Measurements from ENCODE around the gene GYPA. TPM values are rescaled to one million over a fixed set of nuclear protein-coding genes. Genes with fewer than 3 reads are reported as not detected.
"Not testable (repeated sequence)": the region's sequence is repeated elsewhere in the genome, so short reads cannot be mapped to it uniquely, and the experiment has no call there.

The GYPA gene
- total and polyA plus RNA-seq, 2 experiments from 2014 or later, result not detected

- no peak for TF ChIP-seq CTCF (IDR thresholded peaks at IDR 0.05; ENCODE audit: low read depth, low read length)
- Histone ChIP-seq H3K27me3 (no peaks in the 10 kb centered on the region), H3K27ac (no peak overlapping the region), H3K9me3 (ENCODE audit: low read depth) (no peaks in the 10 kb centered on the region), H3K36me3 (no peaks in the 10 kb centered on the region), H3K4me1 (ENCODE audit: low read depth) (no peaks in the 10 kb centered on the region), H3K4me3 (no peak overlapping the region)
- no peak for DNase-seq (ENCODE audit: low read depth in 1 of 2, low spot score in 1 of 2)
These were observed 35.9 kb downstream of the GYPA start for GRCh38 chr4:144104509-144105130.

DNA sequence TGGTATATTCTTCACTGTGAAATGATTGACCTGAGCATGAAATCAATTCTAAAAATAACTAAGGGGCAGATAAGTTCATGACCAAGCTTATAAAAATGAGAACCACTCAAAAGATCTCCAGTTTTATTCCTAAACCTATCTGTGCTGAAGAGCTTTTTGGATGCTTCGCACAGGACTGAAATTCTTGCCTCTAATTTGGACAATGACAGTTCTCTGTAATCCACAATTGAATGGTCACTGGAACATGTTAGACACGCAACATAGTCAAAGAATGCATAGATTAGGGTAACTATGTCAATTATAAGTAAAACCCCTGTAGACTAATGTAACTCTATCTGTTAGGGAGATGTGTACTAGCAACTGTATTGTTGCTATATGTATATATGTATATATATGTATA is 42.7 kb downstream of the GYPA start:
- not testable (repeated sequence) for DNase-seq (ENCODE audit: low read depth in 1 of 2, low spot score in 1 of 2); H3K4me1 ChIP-seq (ENCODE audit: low read depth); H3K4me3 ChIP-seq; H3K36me3 ChIP-seq; H3K27ac ChIP-seq; H3K27me3 ChIP-seq; H3K9me3 ChIP-seq (ENCODE audit: low read depth)

GRCh38 chr4:144093995-144094394 is 46.5 kb downstream of the GYPA start:
- H3K27ac ChIP-seq; H3K9me3 ChIP-seq (ENCODE audit: low read depth); H3K27me3 ChIP-seq; H3K4me3 ChIP-seq; DNase-seq (ENCODE audit: low read depth in 1 of 2, low spot score in 1 of 2); H3K36me3 ChIP-seq; H3K4me1 ChIP-seq (ENCODE audit: low read depth): not testable (repeated sequence)

DNA sequence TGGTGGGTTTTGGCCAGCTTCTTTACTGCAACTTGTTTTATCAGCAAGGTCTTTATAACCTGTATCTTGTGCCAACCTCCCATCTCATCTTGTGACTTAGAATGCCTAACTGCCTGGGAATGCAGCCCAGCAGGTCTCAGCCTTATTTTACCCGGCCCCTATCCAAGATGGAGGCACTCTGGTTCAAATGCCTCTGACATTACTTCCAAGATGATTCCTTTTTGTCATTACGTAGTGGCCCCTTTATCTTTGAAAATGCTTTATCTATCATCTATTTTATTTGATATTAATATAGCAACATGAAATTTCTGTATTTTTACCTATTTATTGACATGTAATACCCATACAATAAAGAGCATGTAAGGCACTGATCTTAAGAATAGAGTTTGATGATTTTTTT is 49.3 kb downstream of the GYPA start:
- not testable (repeated sequence) for H3K36me3 ChIP-seq

GRCh38 chr4:144090744-144091143 is 49.8 kb downstream of the GYPA start:
- Histone ChIP-seq H3K4me1 (ENCODE audit: low read depth) (no peaks in the 10 kb centered on the region), H3K36me3 (no peaks in the 10 kb centered on the region), H3K27me3 (no peaks in the 10 kb centered on the region), H3K27ac (no peak overlapping the region), H3K4me3 (no peak overlapping the region), H3K9me3 (ENCODE audit: low read depth) (no peaks in the 10 kb centered on the region)
- TF ChIP-seq CTCF (IDR thresholded peaks at IDR 0.05; ENCODE audit: low read depth, low read length), result no peak
- no peak for DNase-seq (ENCODE audit: low read depth in 1 of 2, low spot score in 1 of 2)

More for the DNA sequence above, 49.3 kb downstream of the GYPA start:
- not testable (repeated sequence) for DNase-seq (ENCODE audit: low read depth in 1 of 2, low spot score in 1 of 2); H3K27me3 ChIP-seq; H3K9me3 ChIP-seq (ENCODE audit: low read depth); H3K4me3 ChIP-seq; H3K4me1 ChIP-seq (ENCODE audit: low read depth); H3K27ac ChIP-seq

DNA sequence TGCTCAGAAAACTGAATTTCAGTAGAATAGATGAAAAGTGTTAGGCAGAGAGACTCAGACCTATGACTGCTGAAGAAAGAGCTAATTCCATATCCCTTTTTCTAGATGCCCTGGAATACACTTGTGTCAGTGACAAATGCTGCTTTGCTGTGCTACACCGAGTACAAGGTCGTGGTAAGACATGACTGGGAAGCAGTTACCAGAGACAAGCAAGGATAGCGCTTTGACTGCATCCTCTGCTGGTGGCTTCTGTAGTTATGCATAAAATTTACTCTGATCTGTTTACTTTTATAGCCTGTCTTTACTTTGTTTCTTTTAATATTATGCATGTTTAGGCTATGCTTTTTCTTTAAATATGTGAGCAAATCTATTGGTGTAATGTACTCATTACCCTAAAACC is 58.5 kb downstream of the GYPA start:
- not testable (repeated sequence) for H3K27ac ChIP-seq; H3K4me3 ChIP-seq; H3K27me3 ChIP-seq; DNase-seq (ENCODE audit: low read depth in 1 of 2, low spot score in 1 of 2); H3K36me3 ChIP-seq; H3K9me3 ChIP-seq (ENCODE audit: low read depth); H3K4me1 ChIP-seq (ENCODE audit: low read depth)

GRCh38 chr4:144080135-144080534 is 60.4 kb downstream of the GYPA start:
- not testable (repeated sequence) for H3K9me3 ChIP-seq (ENCODE audit: low read depth); H3K27ac ChIP-seq; H3K4me3 ChIP-seq; H3K36me3 ChIP-seq; H3K27me3 ChIP-seq; H3K4me1 ChIP-seq (ENCODE audit: low read depth); DNase-seq (ENCODE audit: low read depth in 1 of 2, low spot score in 1 of 2)

DNA sequence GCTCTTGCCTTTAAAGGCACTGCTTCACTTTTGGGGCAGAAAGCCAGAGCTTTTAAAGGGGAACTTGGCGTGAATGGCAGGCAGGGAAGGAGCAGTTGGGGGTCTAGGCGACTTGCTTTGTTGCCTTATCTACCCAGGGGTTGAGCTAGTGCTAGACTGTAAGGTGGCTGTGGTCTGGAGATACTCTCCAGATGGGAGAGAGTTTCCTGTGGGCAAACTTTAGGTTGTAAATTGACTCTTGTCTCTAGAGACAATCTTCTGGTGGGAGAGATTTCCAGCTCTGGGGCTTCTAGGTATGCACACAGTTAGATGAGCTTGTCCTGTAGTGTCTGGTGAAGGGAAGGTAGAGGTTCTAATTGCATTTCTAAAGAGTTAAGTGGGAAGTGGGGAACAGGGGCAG is 61.8 kb downstream of the GYPA start:
- not testable (repeated sequence) for H3K36me3 ChIP-seq; H3K27ac ChIP-seq; H3K9me3 ChIP-seq (ENCODE audit: low read depth)

DNA sequence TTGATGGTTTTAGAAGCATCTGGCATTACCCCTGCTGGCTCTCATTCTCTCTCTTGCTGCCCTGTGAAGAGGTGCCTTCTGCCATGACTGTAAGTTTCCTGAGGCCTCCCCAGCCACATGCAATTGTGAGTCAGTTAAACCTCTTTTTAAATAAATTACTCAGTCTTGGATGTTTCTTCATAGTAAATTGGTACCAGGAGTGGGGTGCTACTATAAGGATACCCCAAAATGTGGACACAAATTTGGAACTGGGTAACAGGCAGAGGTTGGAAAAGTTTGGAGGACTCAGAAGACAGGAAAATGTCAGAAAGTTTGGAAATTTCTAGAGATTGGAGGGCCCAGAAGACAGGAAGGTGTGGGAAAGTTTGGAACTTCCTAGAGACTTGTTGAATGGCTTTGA is 79.0 kb downstream of the GYPA start:
- not testable (repeated sequence) for H3K4me1 ChIP-seq (ENCODE audit: low read depth); H3K36me3 ChIP-seq; H3K27me3 ChIP-seq; H3K4me3 ChIP-seq; DNase-seq (ENCODE audit: low read depth in 1 of 2, low spot score in 1 of 2); H3K27ac ChIP-seq; H3K9me3 ChIP-seq (ENCODE audit: low read depth)

More for the DNA sequence above, 61.8 kb downstream of the GYPA start:
- H3K4me3 ChIP-seq; DNase-seq (ENCODE audit: low read depth in 1 of 2, low spot score in 1 of 2); H3K27me3 ChIP-seq; H3K4me1 ChIP-seq (ENCODE audit: low read depth): not testable (repeated sequence)

DNA sequence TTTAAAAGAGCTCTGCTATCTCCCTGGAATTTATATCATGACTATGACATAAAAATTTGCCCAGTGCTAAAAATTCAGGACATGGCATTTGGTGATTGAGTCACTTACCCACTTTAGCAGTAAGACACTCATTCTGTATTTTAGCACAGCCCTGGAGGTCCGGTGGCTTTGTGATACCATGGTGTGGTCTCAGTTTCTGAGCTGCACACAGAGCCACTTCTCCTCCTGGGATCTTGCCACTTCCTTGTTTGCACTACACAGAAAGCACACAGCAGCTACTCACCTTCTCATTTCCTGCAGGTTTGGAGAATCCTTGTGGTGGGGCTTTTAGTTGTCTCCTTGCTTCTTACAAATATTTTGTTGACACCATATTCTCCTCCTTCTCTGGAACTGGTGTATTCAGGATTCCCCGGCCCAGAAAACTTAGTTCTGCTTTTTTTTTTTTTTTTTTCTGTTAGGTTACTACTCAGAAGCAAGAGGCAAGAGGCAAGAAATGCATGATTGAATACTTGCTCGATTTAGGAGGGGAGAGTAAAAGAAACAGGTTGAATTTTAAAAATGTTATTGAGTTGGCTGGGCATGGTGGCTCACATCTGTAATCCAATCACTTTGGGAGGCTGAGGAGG is 80.2 kb downstream of the GYPA start:
- not testable (repeated sequence) for H3K36me3 ChIP-seq; H3K27me3 ChIP-seq; H3K4me3 ChIP-seq; H3K9me3 ChIP-seq (ENCODE audit: low read depth); H3K27ac ChIP-seq; DNase-seq (ENCODE audit: low read depth in 1 of 2, low spot score in 1 of 2); H3K4me1 ChIP-seq (ENCODE audit: low read depth)
